HuH-7.5 (cell line): ENCODE results near the gene ACTL6B.
A peak's percentile ranks its signal among the peaks of the same experiment; 100 is the strongest.
"Not testable (repeated sequence)": the region's sequence is repeated elsewhere in the genome, so short reads cannot be mapped to it uniquely, and the experiment has no call there.

Experiments used
- DNase-seq: peaks from one replicate; pipeline ENCODE4 v3.0.0; 2011; ENCODE audit warnings: low spot score

ACTL6B gene

DNA sequence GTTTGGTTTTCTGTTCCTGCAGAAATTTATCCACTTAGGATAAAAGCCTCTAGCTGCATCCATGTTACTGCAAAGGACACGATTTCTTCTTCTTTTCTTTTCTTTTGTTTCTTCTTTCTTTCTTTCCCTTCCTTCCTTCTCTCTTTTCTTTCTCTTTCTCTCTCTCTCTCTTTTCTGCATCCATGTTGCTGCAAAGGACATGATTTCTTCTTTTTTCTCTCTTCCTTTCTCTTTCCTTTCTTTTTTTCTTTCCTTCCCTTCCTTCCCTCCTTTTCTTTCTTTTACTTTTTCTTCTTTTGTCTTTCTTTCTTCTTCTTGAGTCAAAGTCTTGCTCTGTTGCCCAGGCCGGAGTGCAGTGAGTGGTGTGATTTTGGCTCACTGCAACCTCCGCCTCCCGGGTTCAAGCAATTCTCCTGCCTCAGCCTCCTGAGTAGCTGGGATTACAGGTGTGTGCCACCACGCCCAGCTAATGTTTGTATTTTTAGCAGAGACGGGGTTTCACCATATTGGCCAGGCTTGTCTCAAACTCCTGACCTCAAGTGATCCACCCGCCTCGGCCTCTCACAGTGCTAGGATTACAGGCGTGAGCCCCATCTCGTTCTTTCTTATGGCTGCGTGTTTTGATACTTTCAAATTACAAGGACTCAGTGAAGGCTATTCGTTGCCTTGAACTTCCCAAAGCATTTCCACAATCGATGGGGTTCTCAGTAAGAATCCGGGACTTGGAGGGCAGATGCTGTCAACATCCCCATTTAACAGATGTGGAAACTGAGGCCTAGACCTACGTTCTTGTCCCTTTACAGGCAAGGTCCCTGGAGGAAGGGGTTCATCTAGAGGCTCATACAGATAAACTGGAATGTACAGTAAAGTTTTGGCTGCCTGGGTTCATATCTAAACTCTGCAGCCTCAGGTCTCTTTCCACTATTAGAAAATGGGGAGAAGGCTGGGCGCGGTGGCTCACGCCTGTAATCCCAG, 15.4 kb upstream of the ACTL6B start:
- no peak for DNase-seq

DNA sequence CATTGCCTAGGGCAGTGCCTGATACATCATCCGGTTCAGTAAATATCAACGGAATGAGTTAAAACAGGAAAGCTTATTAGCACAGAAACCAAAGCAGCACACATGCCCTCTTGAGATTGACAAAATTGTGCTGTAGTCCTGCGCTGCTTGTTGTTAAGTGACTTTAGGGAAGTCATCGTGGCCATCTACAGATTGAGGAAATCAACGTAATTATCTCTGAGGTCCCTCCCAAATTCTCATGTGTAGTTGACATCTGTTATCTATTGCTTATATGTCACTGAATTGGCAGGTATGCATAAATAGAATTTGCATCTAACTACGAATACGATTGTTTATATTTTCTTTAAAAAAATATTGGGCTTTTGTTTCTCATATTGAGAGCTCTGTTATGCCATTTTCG, 13.8 kb upstream of the ACTL6B start:
- DNase-seq: no peak

DNA sequence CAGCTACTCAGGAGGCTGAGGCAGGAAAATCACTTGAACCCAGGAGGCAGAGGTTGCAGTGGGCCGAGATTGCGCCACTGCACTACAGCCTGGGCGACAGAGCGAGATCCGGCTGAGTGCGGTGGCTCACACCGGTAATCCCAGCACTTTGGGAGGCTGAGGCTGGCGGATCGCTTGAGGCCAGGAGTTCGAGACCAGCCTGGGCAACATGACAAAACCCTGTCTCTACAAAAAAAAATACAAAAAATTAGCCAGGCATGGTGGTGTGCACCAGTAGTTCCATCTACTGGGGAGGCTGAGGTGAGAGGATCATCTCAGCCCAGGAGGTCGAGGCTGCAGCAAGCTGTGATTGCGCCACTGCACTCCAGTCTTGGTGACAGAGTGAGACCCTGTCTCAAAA, 12.9 kb upstream of the ACTL6B start:
- DNase-seq: not testable (repeated sequence)

DNA sequence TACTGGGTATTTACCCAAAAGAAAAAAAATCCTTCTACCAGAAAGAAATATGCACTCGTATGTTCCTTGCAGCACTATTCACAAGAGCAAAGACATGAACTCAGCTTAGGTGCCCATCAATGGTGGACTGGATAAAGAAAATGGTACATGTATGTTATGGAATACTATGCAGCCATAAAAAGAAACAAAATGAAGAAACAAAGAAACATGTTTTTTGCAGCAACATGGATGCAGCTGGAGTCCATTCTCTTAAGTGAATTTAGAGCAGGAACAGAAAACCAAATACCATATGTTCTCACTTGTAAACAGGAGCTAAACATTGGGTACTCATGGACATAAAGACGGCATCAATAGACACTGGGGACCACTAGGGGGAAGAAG, 11.8 kb upstream of the ACTL6B start:
- no peak for DNase-seq

DNA sequence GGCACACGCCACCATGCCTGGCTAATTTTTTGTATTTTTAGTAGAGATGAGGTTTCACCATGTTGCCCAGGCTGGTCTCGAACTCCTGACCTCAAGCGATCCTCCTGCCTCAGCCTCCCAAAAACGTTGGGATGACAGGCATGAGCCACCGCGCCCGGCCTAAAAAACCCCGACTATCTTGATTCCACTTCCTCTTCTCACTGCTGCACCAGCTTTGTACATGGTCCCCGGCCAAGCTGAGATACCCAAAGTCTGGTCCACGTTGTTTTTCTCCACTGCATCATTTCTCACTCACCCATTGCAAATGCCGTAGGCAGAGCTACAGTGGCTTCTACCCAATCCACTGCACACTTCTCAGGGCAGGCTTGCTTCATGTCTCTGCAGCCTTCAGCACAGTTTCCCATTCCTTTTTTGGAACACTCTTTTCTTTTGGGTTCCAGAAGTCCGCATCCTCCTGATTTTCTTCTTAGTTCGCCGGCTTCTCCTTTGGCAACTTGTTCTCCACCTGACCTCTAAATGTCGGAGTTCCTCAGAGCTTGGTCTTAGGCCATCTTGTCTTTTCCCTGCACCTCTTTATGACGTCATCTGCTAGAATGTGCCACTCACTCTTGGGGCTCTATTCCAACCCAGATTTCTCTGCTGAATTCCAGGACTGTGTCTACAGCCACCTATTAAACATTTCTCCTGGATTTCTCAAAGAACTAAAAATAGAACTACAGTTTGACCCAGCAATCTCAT, 11.3 kb upstream of the ACTL6B start:
- no peak for DNase-seq

DNA sequence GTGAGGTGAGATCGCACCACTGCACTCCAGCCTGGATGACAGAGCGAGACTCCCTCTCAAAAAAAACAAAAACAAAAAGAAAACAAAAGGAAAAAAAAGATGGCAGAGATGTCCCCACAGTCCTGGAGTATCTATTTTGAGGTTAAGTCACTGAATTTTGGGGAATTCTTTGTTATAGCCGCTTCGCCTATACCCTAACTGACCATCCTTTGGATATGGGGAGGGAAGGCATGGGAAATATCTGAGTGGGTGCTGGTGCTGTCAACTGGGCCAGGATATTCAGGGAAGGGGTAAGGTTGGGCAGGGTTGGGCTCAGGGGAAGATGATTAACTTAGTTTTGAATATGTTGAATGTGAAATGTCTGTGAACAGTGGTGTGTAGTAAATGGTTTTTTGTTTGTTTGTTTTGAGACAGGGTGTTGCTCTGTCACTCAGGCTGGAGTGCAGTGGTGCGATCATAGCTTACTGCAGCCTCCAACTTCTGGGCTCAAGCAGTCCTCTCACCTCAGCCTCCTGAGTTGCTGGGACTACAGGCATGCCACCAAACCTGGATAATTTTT, 9.0 kb upstream of the ACTL6B start:
- no peak for DNase-seq

DNA sequence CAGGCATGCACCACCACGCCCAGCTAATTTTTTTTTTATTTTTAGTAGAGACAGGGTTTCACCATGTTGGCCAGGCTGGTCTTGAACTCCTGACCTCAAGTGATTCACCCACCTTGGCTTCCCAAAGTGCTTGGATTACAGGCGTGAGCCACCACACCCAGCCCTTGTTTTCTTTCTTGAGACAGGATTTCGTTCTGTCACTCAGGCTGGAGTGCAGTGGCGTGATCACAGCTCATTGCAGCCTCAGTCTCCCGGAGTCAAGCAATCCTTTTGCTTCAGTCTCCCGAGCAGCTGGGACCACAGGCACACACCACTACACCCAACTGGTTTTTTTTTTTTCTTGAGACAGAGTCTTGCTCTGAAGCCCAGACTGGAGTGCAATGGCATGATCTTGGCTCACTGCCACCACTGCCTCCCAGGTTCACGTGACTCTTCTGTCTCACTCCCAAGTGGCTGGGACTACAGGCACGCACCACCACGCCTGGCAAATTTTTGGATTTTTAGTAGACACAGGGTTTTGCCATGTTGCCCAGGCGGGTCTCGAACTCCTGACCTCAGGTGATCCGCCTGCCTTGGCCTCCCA, 6.0 kb upstream of the ACTL6B start:
- not testable (repeated sequence) for DNase-seq

DNA sequence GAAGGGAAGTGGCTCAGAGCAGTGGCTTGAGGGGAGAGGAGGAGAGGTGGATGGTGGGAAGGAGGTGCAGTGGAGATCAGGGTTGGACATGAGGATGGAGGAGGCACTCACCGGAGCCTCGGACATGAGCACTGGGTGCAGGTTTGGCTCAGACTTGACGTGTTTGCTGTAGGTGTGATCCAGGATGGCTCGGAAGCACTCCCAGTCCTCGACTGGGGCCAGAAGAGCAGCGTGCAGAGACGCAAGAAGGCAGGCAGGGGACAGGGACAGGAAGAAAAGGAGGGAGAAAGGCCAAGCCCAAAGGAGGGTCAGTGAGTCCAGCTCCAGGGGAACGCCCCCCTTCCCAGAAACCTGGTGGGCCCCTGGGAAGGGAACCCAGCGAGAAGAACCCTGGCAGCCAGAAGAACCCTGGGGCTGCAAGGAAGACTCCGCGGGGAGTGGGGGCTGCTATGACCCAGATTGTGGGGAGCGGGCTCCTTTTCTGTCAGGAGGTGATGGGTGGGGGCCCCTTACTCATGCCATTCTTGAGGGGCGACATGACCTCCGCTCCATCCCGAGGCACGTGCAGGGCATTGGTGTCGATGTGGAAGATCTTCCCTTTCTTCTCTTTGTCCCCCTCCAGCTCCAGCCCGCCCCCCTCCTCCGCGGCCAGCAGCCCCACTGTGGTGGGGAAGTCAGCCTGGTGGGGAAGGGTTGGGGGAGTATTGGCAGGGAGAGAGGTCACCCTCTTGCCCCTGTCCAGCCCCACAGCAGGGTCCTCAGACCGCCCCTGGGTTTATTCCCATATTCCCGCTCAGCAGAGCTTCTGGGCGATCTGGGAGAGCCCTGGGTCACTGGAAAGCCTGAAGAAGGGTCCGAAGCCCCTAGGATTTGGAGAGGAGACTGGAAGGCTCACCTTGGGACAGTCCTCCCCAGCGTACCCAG, 1.1 kb downstream of the ACTL6B start:
- DNase-seq: no peak

DNA sequence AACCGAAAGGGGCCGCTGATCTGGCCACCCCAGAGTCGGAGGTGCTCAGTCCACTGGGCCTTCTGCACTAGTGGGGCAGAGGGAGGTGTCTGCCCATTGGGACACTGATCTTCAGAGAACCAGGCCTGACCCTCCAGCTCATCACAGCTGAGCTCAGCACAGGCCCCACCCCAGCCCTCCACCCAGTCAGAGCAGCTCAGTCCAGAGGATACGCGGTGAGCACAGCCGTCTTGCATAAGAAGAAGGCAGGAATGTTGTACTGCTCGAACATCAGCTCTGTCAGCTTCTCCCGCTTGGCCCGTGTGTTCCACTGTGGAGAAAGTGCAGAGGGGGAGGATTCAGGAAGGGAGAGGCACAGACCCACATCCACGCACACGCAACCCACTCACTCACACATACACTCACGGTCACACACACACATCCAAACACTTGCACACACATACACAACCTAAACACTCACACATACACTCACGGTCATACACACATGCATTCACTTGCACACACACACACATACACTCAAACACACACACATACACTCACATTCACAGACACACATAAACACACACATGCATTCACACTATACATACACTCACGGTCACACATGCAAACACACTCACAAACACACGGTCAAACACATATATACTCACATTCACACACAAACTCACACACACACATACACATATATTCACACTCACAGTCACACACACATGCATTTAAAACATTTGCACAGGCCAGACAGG, 6.3 kb downstream of the ACTL6B start:
- no peak for DNase-seq

DNA sequence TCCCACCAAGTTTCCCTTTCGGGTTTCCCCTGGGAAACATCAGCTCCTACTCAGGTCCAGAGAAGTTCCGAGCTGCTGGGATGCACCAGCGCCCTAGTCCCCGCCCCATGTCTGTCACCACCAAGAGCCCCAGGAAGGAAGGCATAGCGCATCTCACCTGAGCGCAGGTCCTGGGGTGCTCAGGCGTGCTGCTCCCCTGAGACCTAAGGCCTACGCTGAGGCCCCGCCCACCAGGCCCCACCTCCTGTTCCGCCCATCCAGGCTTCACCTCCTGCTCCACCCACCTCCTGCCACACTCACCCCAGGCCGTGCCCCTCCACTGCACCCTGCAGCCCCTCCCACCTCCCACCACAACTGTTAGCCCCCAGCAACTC, 13.7 kb downstream of the ACTL6B start:
- DNase-seq: no peak

DNA sequence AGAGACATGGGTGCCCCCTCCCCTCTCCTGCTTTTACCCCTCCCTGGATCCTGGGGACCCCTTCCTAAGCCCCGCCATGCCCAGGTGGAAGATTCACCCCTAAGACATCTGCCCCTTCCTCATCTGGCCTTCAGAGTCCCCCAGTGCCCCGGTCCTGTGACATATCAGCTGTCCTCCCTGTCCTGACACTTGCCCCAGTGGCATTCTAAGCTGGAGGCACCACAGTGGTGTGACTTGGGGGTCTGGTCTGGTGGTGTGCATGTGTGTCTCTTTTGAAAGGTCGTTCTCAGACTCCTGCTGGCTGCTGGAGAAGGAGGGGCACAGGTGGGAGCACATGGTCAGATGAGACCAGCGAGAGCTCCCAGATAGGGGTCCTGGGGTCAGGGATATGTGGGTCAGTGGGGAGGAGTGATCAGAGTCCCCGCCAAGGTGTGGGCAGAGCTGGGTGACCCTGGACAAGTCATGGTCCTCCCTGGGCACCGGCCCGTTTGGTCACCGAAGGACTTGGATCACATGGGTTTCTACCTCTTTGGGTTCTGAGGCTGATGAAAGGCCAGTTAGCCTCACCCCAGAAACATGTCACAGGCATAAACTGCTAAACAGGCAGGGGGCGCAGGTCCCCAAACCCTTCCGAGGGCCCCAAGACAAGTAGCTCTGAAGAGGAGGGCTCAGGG, 14.3 kb downstream of the ACTL6B start:
- DNase-seq: no peak

DNA sequence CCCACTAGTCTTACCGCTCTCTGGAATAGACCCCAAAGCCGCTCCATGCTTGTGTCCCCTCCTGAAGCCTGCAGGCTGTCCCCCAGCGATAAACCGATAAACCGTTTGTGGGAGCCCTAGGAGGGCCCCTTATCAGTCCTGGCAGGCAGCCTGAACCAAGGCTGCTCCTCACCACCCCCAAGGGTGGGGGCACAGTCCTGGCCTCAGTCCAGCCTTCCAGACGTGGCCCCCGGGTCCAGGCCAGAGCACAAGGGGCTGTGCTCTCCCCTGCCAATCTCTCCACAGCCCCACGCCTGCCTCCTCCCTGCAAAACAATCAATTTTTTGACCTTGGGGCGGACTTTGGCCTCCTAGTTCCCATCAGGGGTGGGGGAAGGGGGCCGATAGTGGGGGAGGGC, 14.8 kb downstream of the ACTL6B start, which contains the start of gene TFR2:
Gene TFR2 (minus strand): TSS at position 90 of the 397 bp plus-strand sequence. CDS start 43 bp downstream, at position 47.
- peak; percentile 87 for DNase-seq

DNA sequence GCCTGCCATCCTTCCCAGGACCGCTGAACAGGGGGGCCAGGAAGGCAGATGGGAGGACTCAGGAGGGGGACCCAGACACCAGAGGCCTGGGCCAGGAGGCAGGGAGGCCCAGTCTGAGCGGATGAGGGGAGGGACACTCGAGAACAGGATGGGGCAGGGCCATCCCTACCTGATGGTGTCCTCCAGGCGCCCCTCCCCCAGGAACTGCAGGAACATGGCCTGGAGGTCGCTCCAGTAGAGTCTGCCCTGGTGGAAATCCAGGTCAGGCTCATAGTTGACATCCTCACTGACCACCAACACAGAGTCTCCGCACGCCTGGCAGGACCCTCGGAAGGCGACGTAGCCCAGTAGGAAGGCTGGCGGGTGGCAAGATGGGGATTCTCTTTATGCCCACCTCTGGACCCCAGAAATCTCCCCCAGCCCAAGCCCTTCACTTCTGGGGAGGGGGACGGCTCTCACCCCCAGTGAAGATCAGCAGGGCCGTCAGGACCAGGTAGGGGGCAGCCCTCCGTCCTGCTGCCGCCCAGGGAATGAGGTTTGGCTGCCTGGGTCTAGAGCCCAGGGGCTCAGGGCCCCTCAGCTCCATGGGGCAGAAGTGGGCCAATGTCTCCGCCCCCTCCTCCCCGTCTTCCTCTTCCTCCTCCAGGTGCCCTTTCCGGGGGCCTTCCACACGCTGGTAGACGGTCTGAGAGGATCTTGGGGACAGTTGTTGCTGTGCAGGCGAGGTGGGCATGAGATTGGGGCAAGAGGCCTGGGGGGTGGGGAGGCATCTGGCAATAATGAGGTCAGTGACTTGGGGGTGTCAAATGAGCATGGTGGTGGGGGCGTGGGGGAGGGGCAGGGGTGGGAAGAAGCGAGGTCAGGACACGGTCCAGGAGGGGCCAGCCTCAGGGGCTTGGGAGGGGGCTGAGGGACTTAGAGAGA, 15.5 kb downstream of the ACTL6B start:
- no peak for DNase-seq

DNA sequence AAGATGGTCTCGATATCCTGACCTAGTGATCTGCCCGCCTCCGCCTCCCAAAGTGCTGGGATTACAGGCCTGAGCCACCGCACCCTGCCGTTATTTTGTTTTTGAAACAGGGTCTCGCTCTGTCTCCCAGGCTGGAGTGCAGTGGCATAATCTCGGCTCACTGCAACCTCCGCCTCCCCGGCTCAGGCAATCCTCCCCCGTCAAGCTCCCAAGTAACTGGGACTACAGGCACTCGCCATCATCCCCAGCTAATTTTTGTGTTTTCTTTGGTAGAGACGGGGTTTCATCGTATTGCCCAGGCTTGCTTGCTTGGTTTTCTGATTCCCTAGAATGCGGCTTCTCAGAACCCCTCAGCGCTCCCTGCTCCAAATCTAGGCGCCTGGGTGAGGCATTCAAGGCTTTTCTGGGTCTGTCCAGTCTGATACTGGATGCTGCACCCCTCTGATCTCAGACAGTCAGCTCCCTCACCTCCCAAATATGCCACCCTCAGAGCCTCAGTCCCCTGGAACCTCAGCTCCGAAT, 16.2 kb downstream of the ACTL6B start:
- no peak for DNase-seq

DNA sequence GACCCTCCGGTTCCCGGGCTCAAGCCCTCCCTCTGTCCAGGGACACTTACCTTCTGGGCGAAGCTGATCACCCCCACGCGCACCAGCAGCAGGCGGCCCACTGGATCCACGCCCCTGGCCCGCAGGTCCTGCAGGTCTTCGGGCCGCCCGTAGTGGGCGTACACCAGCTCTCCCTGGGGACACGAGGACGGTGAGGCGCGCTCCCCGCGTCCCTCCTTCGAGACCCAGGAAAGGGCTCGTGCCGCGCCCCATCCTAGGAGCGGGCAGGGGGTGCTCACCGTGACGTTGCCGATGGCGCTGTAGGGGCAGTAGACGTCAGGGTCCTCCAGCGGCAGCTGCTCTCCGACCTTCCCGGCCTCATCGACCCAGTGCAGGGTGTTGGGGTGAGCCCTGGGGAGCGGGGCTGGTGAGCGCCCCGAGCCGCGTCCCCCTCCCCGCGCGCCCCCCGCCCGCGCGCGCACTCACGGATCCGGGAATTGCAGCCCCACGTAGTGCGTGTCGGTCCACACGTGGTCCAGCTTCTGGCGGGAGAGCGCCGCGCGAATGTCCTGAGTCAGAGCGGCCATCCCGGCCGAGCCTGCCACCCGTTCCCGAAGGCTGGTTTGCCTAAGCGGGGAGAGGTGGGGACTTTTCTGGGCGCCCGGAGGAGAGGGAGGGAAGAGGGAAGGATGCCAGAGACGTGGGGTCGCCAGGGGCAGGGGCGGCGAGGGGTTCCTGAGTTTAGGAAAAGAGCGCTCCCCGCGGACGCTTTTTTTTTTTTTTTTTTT, 23.1 kb downstream of the ACTL6B start:
- DNase-seq: no peak

DNA sequence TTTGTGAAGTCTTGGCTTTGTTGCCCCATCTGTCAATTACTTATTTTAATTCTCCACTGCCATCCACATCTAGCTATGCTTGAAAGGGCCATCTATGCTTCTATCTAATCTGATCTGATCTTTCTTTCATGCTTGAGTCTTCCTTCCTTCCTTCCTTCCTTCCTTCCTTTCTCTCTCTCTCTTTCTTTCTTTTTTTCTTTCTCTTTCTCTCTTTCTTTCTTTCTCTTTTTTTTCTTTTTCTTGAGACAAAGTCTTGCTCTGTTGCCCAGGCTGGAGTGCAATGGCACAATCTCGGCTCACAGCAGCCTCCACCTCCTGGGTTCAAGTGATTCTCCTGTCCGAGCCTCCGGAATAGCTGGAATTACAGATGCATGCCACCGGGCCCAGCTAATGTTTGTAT, 26.2 kb downstream of the ACTL6B start:
- no peak for DNase-seq

DNA sequence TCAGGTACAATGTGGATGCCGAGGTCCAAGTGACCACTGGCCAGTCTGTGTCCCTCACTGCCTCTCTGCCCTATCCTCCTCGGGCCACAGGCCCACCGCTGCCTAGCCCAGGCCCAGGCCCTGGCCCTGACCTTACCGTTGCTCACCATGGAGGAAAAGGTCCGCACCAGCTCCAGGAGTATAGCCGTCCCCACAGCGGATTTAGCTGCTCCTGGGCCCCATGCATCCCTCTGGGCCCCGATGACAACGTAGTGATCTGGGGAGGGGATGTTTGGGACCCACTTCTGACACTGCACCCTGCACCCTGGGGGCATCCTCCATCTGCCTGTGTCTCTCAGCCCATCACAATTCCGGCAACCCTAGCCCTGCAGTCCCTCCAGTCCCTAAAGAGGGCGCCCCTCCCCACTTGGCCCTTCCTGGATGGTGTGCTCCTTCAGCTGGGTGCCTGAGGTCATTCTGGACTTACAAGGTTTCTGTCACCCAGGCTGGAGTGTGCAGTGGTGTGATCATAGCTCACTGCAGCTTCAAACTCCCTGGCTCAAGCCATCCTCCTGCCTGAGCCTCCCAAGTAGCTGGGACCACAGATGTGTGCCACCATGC, 27.0 kb downstream of the ACTL6B start:
- DNase-seq: peak; percentile 94

DNA sequence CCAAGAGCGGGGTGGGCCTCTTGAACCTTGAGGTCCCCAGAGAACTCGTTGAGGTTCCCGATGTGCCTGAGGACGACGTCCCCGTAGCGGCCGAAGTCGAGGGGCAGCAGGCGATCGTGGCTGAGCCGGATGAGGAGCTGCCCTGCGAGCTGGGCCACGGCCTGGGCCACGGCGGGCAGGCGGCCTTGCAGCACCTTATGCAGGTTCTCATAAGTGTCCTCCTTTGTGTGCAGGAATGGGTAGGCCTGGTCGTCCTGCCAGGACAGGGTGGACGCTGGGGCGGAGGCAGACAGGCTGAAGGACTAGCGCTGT, 29.1 kb downstream of the ACTL6B start:
- no peak for DNase-seq
